D341Med (cell line): ENCODE measurements around the gene BCL7A.

Experiments
- DNase-seq: peaks from one replicate; pipeline ENCODE4 v3.0.0; 2012; ENCODE audit warnings: low spot score

Gene BCL7A

DNA sequence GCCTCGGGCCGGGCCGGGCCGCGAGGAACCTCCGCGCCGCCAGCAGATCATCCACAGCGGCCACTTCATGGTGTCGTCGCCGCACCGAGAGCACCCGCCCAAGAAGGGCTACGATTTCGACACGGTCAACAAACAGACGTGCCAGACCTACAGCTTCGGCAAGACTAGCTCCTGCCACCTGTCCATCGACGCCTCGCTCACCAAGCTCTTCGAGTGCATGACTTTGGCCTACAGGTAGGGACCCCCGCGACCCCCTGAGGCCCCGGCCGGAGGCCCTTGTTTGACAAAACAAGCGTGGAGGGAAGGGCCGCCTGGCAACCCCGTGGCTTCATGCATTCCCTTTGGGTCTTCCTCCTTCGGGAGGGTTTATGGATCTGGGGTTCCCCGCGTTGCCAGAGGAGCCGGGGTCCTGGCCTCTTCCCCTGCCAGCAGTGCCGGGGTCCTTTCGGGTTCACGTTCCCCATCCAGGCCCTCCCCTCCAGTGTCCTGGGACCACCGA, 57.4 kb downstream of the BCL7A start:
- DNase-seq: peak; percentile 54

- no peak for DNase-seq
These were observed 57.9 kb downstream of the BCL7A start for GRCh38 chr12:122079532-122080081.

- peak; percentile 60 for DNase-seq
These were observed 58.7 kb downstream of the BCL7A start for GRCh38 chr12:122080149-122081082.

GRCh38 chr12:122081083-122081696, 59.5 kb downstream of the BCL7A start:
- DNase-seq: no peak

- DNase-seq: no peak
These were observed 60.1 kb downstream of the BCL7A start for GRCh38 chr12:122081697-122082221.

- no peak for DNase-seq
These were observed 61.1 kb downstream of the BCL7A start for GRCh38 chr12:122082621-122083356.

- no peak for DNase-seq
These were observed 63.2 kb downstream of the BCL7A start for GRCh38 chr12:122084857-122085405.

DNA sequence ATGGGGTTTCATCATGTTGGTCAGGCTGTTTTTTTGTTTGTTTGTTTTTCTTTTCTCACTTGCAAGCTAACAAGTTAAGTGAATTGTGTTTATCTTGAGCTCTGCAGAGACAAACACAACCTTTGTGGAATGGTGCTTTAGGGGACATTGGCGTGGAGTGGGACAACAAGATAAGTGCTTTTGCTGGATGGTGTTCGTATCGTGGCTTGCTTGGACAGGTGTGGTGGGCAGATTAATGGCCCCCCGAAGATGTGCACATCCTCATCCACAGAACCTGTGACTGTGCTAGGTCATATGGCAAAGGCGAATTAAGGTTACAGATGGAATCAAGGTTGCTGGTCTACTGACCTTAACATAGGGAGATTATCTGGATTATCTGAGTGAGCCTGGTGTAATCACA, 63.9 kb downstream of the BCL7A start:
- DNase-seq: no peak

DNA sequence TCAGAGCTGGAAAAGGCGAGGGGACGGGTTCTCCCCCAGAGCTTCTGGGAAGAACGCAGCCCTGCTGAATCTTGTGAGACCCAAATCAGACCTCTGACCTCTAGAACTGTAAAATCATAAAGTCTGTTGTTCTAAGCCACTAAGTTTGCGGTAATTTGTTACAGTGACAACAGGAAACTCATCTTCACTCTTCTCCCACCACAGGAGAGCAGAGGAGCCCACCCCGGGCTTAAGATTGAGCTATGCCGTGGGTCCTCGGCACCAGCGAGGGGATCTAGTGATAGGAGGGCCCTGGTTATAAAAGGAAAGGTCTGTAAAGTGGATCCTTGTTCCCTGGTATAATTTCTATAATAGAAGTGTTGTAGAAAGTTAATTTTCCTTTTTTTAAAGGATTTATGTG, 64.4 kb downstream of the BCL7A start:
- DNase-seq: no peak

DNA sequence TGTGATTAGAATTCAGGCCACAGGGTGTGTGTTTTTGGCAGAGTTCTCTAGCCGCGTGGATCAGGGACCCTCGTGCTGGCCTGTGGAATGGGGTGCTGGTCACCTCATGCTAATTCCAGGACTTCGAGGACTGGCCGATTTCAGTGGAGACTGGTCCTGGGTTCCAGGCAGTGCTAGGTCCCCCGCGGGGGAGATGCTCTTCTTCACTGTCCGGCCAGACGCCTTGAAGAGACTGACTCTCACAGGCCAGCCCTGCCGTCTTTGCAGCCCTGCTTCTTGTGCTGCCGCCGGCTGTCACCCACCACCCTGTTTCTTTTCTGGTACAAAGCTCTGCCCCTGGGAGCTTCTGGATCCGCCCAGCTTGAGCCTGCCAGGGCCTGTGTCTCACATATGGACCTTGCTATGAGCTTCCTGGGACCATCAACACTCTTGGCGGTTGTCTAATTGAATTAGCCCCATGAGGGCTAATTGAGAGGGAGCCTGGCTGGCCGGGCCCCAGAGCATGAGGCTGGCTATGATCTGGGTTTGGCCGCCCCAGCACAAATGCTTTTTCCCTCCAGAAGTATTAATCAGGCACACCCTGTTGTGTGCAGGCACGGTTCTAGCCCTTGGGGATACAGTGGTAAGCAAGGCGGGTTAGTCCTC, 65.1 kb downstream of the BCL7A start:
- DNase-seq: peak; percentile 65

DNA sequence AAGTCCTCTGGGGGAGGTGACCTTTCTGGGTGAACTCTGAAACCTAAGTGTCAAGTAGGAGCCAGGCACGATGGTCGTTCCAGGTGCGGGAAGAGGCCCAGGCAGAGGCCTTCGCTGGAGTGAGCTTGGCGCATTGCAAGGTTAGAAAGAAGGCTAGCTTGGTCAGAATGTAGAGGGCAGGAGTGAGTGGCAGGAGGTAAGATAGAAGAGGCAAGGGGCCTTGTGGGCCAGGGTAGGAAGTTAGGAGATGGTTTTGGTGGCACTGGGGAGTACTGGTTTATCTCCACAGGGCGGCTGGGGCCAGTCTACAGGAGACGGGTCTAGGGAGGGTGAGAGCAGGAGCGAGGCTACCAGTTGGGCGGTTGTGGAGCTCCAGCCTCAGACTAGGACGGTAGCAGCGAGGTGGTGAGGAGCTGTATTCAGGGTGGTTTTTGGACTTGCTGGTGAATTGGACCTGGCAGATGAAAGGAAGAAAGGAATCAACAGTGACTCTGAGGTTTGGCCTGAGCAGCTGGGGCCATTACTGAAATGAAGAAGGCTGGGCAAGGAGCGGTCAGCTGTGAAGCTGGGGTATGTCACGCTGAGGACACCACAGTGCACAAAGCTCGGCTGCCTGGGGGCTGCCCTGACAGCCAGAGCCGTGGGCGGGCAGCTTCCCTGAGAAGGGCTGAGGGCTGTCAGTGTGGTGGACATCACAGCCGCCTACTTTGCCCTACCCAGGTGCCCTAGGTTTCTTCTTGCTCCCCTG, 65.9 kb downstream of the BCL7A start:
- no peak for DNase-seq

DNA sequence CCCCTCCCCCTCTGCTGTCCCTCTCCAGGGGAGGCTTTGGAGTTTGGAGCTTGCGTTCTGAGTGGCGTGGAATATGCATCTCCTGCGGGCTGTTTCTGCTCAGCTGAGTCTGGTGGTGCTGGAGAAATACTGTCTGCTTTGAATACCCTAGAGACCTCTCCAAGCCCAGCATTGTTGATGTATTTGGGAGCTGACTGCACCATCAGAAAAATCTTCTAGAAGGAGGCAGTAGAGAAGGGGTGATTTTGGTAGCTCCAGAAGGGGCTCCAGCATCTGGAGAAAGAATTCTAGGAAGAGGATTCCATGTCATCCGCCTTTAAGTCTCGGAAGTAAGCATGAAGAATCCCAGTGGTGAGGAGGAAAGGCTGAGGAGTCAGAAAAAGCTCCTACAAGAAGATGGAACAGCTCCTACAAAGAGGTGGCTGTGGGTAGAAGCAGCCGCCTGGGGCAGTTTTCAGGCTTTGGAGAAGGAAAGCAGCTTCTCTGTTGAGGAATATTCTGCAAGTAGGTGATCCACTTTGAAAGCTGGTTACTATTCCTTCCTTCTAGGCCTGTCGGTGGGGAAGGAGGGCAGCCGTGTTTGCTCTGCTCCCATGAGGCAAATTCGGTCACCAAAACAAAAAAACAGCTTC, 66.6 kb downstream of the BCL7A start:
- DNase-seq: no peak

GRCh38 chr12:122089077-122089476, 67.4 kb downstream of the BCL7A start:
- DNase-seq: no peak

DNA sequence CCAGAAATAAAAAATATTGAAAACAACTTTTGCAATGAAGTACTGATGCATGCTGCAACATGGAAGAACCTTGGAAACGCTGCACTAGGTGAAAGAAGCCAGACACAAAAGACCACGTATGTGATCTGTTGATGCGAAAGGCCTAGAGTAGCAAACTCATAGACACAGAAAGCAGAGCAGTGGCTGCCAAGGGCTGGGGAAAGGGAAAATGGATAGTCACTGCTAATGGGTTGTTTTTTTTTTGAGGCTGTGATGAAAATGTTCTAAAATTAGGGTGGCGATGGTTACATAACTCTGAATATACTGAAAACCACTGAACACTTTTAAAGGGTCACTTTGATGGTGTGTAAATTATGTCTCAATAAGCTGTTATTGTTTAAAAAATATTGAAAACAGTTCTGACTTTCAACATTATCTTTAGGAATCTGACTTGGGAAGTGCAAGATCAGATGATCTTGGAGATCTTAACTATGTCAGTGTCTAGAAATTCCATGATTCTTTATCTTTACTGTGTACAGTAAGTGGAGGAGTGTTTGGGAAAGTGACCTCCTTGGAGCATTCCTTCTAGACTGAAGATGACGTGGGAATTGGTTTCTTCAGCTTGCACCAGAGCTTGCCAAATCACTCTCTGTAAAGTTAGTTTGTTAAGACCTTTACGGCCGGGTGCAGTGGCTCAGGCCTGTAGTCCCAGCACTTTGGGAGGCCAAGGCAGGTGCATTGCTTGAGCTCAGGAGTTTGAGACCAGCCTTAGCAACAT, 69.3 kb downstream of the BCL7A start:
- no peak for DNase-seq

GRCh38 chr12:122093098-122093883, 71.6 kb downstream of the BCL7A start:
- no peak for DNase-seq

GRCh38 chr12:122094137-122094734, 72.6 kb downstream of the BCL7A start:
- DNase-seq: no peak

DNA sequence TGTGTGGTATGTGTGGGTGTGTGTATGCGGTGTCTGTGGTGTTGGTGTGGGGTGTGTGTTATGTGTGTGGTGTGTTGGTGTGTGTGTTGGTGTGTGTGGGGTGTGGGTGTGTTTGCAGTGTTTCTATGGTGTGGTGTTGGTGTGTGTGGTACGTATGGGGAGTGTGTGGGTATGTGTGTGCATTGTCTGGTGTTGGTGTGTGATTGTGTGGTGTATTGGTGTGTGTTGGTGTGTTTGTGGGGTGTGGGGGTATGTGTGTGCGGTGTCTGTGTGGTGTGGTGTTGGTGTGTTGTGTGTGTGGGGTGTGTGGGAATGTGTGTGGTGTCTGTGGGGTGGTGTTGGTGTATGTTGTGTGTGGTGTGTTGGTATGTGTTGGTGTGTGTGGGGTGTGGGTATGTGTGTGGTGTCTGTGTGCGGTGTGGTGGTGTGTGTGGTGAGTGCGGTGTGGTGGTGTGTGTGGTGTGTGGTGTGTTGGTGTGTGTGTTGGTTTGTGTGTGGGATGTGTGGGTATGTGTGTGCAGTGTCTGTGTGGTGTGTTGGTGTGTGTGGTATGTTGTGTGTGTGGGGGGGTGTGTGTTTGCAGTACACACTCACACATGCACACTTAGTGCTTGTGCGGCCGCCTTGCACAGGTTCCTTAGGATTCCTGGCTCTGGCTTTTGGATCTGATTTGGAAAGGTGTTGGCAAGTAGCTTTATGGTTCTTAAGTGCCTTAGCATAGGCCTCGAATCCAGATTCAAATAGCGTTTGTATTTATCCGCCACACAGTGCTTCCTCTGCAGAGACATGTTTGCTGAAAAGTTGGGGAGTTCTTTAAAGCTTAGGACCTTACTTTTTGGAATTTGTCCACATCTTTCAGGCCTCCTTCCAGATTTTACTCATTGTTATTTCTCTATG, 73.3 kb downstream of the BCL7A start:
- DNase-seq: no peak
